Type B pancreatic cell (in vitro differentiated cells): ENCODE results near the gene GLI1. TPM values are rescaled to one million over a fixed set of nuclear protein-coding genes. Genes with fewer than 3 reads are reported as not detected.
"Not testable (repeated sequence)": the region's sequence is repeated elsewhere in the genome, so short reads cannot be mapped to it uniquely, and the experiment has no call there.

Experiments
- DNase-seq: peaks from one replicate; pipeline ENCODE4 v3.0.0; 2021; ENCODE audit warnings: mixed read lengths; ENCODE audit not compliant: unreplicated experiment; ENCODE audit errors: extremely low spot score
- H3K27ac Mint-ChIP-seq: 2 replicates; pipeline ENCODE4 v1.8.0; 2021; ENCODE audit warnings: mild to moderate bottlenecking, mixed read lengths
- H3K27me3 Mint-ChIP-seq: 2 replicates; pipeline ENCODE4 v1.8.0; 2021; ENCODE audit warnings: mixed read lengths
- H3K36me3 Mint-ChIP-seq: 2 replicates; pipeline ENCODE4 v1.8.0; 2021; ENCODE audit warnings: mixed read lengths
- H3K4me1 Mint-ChIP-seq: one replicate; pipeline ENCODE4 v1.8.0; 2021; ENCODE audit warnings: mixed read lengths; ENCODE audit not compliant: unreplicated experiment
- H3K4me3 Mint-ChIP-seq: 2 replicates; pipeline ENCODE4 v1.8.0; 2021; ENCODE audit warnings: mild to moderate bottlenecking, mixed read lengths
- H3K9me3 Mint-ChIP-seq: 2 replicates; pipeline ENCODE4 v1.8.0; 2021; ENCODE audit warnings: mixed read lengths
- total RNA-seq: library from RNA; stranded (reverse); gene quantifications from 2 replicates; pipeline ENCODE4 v1.2.1, GENCODE V29; 2021; ENCODE audit warnings: low replicate concordance
- TF ChIP-seq, protein P1 (sequence below): fragments of 200-600 bp; sonication (generic); conservative IDR thresholded peaks from 2 replicates; pipeline ENCODE4 v1.5.0; 2021; ENCODE audit warnings: antibody characterized with exemption, mild to moderate bottlenecking

GLI1 gene
- total RNA-seq, 1 donor from 2014 or later: 22.7 TPM

DNA sequence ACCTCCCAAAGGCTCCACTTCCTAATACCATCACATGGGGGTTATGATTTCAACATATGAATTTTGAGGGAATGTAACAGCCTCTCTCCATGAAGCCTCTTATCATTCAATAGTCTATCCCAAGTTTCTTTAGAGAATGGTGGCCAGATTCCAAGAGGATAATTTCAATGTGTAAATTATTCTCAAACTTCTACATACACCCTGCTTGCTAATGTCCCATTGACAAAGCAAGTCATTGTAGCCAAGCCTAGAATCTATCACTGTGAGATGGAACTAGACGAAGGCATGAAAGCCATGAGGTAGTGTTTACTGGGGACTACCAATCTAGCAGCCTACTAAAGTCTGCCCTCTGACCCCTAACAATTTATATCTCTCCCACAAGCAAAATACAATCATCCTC, 21.2 kb upstream of the GLI1 start:
- peaks cover 4% of the 10 kb centered on the region for H3K9me3 Mint-ChIP-seq
- H3K27me3 Mint-ChIP-seq: no peaks in the 10 kb centered on the region
- no peak overlapping the region for H3K4me3 Mint-ChIP-seq
- TF ChIP-seq, protein P1, sequence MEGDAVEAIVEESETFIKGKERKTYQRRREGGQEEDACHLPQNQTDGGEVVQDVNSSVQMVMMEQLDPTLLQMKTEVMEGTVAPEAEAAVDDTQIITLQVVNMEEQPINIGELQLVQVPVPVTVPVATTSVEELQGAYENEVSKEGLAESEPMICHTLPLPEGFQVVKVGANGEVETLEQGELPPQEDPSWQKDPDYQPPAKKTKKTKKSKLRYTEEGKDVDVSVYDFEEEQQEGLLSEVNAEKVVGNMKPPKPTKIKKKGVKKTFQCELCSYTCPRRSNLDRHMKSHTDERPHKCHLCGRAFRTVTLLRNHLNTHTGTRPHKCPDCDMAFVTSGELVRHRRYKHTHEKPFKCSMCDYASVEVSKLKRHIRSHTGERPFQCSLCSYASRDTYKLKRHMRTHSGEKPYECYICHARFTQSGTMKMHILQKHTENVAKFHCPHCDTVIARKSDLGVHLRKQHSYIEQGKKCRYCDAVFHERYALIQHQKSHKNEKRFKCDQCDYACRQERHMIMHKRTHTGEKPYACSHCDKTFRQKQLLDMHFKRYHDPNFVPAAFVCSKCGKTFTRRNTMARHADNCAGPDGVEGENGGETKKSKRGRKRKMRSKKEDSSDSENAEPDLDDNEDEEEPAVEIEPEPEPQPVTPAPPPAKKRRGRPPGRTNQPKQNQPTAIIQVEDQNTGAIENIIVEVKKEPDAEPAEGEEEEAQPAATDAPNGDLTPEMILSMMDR: no peak
- no peaks in the 10 kb centered on the region for H3K36me3 Mint-ChIP-seq
- H3K4me1 Mint-ChIP-seq: peaks cover 5% of the 10 kb centered on the region
- DNase-seq: no peak
- no peak overlapping the region for H3K27ac Mint-ChIP-seq

DNA sequence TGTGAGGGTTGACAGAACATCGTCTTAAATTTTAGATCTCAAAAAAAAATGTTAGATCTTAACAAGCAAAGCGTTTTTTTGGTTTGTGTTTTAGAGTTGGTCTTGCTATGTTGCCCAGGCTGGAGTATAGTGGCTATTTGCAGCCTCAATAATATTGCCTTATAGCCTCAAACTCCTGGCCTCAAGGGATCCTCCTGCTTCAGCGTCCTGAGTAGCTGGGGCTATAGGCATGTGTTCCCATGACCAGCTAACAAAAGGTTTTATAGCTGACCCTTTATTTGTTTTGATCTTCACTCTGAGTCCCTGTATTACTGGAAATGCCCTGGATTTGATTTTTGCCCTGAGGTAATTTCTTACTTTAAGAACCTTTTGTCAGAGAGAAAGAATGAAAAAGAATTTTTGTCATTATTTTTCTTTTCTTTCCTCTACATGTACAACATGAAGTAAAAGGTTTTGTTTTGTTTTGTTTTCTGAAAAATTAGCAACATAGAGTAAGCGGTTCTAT, 19.8 kb upstream of the GLI1 start:
- Mint-ChIP-seq H3K36me3 (no peaks in the 10 kb centered on the region), H3K27me3 (no peaks in the 10 kb centered on the region), H3K4me3 (no peak overlapping the region), H3K9me3 (peaks cover 4% of the 10 kb centered on the region), H3K27ac (no peak overlapping the region), H3K4me1 (peaks cover 5% of the 10 kb centered on the region)
- TF ChIP-seq, protein P1: no peak
- DNase-seq: no peak

DNA sequence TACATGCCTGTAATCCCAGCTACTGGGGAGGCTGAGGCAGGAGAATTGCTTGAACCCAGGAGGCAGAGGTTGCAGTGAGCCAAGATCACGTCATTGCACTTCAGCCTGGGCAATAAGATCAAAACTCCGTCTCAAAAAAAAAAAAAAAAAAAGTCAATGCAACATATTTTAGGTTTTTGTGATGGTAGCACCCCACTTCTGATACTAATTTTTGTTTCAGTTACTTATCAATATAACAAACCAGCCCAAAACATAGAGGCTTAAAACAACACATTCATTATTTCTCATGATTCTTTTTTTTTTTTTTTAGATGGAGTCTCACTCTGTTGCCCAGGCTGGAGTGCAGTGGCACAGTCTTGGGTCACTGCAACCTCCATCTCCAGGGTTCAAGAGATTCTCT, 18.2 kb upstream of the GLI1 start:
- H3K4me3 Mint-ChIP-seq, H3K27me3 Mint-ChIP-seq, H3K36me3 Mint-ChIP-seq, H3K9me3 Mint-ChIP-seq, DNase-seq, H3K4me1 Mint-ChIP-seq, H3K27ac Mint-ChIP-seq: not testable (repeated sequence)

DNA sequence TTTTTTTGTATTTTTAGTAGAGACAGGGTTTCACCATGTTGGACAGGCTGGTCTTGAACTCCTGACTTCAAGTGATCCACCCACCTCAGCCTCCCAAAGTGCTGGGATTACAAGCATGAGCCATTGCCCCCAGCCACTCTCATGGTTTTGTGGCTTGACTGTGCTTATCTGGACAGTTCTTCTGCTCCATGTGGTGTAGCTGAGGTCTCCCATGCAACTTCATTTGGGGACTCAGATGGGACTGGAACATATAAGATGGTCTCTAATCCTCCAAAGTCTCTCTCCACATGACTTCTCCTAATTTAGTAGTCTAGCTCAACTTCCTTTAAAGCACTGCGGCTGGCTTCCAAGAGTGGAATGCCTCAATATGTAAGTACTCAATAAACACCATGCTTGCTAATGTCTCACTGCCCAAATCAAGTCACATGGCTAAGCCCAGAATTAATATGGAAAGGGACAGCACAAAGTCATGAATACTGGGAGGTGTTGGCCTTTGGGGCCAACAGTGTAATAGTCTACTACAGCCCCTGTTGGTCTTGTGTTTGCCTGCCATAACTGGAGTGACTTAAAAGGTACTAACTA, 17.6 kb upstream of the GLI1 start:
- H3K27me3 Mint-ChIP-seq: no peaks in the 10 kb centered on the region
- no peak overlapping the region for H3K27ac Mint-ChIP-seq
- H3K9me3 Mint-ChIP-seq: peaks cover 4% of the 10 kb centered on the region
- H3K4me1 Mint-ChIP-seq: no peaks in the 10 kb centered on the region
- TF ChIP-seq, protein P1: no peak
- no peak overlapping the region for H3K4me3 Mint-ChIP-seq
- H3K36me3 Mint-ChIP-seq: no peaks in the 10 kb centered on the region
- DNase-seq: no peak

DNA sequence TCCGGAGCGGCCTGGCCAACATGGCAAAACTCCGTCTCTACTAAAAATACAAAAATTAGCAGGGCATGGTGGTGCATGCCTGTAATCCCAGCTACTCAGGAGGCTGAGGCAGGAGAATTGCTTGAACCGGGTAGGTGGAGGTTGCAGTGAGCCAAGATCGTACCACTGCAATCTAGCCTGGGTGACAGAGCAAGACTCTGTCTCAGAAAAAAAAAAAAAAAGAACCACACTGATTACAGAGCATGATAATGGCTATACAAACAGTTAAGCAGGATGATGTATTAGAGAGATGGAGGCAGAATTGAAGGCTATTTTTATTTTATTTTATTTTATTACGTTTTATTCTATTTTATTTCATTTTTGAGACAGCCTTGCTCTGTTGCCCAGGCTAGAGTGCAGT, 15.2 kb upstream of the GLI1 start:
- not testable (repeated sequence) for H3K27me3 Mint-ChIP-seq, H3K4me1 Mint-ChIP-seq, H3K9me3 Mint-ChIP-seq, H3K27ac Mint-ChIP-seq, H3K4me3 Mint-ChIP-seq, H3K36me3 Mint-ChIP-seq, DNase-seq

DNA sequence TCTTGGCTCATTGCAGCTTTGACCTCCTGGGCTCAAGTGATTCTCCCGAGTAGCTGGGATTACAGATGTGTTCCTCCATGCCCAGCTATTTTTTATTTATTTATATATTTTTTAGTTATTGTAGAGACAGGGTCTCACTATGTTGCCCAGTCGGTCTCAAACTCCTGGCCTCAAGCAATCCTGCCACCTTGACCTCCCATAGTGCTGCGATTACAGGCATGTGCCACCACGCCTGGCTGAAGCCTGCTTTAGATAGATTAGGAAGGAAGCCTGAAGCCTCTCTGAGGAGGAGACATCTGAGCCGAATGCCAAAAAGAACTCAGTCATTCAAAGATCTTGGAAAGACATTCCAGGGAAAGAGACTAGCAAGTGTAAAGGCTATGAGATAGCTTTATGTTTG, 14.8 kb upstream of the GLI1 start:
- Mint-ChIP-seq H3K36me3 (no peaks in the 10 kb centered on the region), H3K27ac (no peak overlapping the region), H3K4me3 (no peak overlapping the region), H3K4me1 (no peaks in the 10 kb centered on the region), H3K27me3 (no peaks in the 10 kb centered on the region), H3K9me3 (peaks cover 4% of the 10 kb centered on the region)
- TF ChIP-seq, protein P1: no peak
- no peak for DNase-seq
